Fibroblast of upper back skin (primary cell): Measurements from ENCODE around the gene IWS1.
A peak's percentile ranks its signal among the peaks of the same experiment; 100 is the strongest.
"Not testable (repeated sequence)": the region's sequence is repeated elsewhere in the genome, so short reads cannot be mapped to it uniquely, and the experiment has no call there.

Experiments used
- DNase-seq: peaks from one replicate; pipeline ENCODE4 v3.0.0-alpha.2; 2013

IWS1 gene

DNA sequence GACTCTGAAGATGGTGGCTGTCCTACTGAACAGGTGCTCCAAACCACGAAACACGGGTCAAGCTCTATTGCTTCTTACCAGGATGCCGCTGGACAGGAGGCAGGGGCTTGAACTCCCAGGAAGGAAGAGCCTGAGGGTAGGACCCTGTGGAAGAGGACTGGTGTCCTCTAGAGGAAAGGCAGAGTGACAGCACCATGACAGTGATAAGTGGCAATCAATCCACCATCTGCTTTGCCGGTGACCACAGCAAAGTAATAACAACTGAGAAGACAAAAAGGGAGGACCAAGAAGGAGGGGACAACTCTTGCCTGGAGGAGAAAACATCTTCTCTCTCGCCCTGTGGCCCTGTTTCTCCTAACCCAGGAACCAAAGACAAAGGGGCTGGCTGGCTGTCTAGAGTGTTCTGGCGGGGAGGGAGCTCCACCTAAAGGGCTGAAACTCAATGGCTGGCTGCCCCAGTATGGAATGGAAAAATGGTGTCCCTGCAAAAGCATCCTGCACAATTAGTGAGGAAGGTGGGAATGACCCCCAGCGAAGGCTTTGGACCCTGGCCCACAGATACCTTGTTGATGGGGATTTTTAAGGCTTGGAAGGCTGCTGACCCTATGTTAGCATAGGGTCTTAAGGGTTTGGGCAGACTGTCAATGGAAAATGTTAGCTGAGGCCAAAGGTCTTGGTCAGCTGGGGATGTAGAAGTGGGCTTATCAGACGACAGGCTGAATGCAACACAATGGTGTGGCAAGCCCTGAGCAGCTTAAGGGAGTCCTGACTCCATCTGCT is 72.7 kb downstream of the IWS1 start:
- DNase-seq, result peak; percentile 10

GRCh38 chr2:127453013-127453391 is 73.3 kb downstream of the IWS1 start:
- no peak for DNase-seq

- not testable (repeated sequence) for DNase-seq
These were observed 73.9 kb downstream of the IWS1 start for GRCh38 chr2:127452423-127452822.

- DNase-seq, result peak; percentile 17
These were observed 74.3 kb downstream of the IWS1 start for GRCh38 chr2:127451981-127452380.

- DNase-seq, result no peak
These were observed 76.4 kb downstream of the IWS1 start for GRCh38 chr2:127449898-127450297.

DNA sequence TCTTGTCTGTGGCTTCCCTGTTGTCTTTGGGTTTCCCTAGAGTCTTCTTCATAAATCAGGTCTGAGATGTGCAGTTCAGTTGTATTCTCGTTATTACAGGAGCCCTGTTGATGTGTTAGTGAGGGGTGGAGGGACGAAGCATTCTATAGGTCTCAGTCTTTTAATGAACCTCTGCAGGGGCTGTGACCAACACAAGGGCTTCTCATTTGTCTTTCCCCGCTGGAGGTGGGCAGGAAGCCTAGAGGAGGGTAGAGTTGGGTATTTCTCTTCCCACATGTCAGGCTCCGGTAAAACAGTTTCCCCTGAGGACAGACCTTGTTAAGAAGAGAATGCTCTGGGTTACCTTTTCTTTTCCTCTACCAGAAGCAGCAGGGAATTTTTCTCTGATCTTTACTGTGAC is 76.9 kb downstream of the IWS1 start:
- no peak for DNase-seq

DNA sequence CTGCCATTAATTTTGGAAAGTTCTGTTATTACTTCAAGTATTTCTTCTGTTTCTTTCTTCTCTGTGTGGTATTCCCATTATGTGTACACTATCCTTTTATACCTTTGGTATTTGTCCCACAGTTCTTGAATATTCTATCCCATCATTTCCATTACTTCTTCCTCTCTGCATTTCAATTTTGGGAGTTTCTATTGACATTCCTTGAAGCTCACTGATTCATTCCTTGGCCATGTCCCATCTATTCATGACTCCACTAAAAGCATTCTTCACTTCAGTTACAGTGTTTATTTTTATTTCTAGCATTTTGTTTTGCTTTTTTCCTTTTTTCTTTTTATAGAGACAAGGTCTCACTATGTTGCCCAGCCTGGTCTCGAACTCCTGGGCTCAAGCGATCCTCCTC is 77.8 kb downstream of the IWS1 start:
- DNase-seq, result peak; percentile 22

- DNase-seq, result no peak
These were observed 86.9 kb downstream of the IWS1 start for GRCh38 chr2:127439343-127439742.

GRCh38 chr2:127437781-127438726 is 88.2 kb downstream of the IWS1 start:
- DNase-seq, result no peak

DNA sequence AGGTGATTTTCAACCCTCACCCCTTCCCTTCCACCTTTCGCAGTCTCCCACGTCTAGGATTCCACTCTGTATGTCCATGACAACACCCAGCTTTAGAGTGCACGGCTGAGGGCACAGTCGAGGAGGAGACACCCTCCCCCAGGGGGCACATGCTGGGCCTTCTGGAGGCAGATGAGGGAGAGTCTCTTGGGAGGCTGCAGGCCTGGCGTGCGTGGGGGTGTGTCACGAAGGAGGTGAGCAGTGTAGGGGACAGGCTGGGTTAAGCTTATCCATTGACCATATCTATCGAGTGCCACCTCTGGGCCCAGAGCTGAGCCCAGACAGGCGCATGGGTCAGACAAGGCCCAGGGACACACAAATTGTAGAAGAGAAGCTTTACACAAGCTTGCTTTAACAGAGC is 89.2 kb downstream of the IWS1 start:
- no peak for DNase-seq

DNA sequence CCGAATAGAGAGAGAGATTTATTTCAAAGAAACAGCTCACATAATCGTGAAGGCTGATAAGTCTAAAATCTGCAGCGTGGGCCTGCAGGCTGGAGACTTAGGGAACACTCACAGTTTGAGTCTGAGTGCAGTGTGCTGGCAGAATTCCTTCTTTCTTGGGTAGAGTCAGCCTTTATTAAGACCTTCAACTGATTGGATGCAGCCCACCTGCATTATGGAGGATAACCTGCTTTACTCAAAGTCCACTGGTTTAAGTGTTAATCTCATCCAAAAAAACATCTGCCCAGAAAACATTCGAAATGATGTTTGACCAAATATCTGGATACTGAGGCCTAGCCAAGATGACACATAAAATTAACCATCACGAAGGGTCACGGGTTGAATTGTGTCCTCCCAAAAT is 91.8 kb downstream of the IWS1 start:
- DNase-seq, result no peak

DNA sequence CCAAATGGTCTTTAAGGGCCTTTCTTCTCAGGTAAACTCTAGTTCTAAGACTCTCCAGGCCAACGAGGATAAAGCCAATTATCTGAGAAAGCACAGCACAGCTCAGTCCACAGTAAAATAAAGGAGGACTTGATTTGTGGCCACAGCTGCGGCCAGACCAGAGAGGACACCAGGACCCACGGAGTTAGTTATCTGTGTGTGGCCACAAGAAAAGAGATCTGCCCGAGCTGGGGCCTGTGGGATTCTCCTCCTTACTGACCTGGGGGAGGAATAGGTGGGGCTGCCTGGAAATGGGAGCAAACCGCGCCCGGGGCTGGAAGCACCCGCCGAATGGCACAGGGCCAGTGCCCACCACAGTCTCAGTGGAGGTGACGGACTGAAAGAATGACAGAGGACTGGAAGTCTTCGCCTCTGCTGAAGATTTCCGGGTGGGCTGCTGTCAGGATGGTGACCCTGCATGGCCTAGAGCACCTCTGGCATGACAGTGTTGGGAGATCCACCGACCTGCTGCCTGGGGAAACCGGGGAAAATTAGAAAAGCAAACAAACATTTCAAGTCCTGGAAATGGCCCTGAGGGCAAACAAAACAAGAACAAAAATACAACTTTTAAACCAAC is 94.8 kb downstream of the IWS1 start:
- DNase-seq, result no peak
